ENCODE results near the gene ABTB1.
"Not testable (repeated sequence)": the region's sequence is repeated elsewhere in the genome, so short reads cannot be mapped to it uniquely, and the experiment has no call there.

ABTB1 gene

DNA sequence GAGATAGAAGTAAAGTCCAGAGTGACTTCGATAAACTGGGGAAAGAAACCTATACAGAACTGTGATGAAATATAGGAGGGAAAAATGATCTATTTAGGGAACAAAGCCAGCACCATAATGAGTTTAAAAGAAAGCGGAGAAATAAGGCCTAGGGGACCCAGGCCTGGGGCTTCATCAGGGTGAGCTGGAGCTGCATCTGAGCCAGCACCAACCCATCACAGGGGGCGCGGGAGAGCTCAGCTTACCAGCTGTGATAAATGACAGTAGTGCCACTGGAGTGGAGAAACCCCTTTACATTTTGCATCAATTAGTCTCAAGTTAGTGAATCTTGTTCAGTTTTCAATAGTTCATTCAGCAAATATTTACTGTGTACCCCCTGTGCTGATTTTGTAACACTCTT lies 22.5 kb upstream of the ABTB1 start:
- DNase-seq: no peak

DNA sequence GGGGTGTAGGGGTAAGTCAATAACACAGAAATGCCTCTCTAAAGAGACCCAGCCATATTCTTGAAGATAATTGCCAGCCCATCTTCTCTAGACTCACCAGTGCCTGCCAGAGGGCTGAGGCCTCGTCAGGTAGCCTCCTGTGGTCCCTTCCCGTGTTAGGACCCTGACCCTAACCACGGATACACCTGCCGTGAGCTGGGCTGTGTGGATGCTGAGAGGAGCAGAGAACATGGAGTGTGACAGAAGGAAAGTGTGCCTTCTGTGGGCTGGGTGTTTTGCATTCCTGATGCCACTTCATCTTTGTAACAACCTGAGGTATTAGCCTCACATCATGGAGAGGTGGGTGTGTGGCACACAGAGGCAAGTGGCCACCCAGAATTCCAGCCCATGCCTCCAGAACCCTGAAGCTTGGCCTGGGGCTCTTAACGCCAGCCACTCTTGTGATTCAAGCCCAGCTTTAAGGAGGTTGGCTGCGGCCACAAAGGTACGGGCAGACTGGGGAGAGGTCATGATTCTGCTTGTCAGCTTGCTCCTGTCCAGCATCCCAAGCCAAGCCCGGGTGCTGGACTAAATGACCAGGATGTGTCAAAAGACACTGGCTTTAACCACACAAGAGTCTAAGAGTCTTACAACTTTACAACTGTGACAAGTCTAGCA lies 21.1 kb upstream of the ABTB1 start:
- no peak for DNase-seq

DNA sequence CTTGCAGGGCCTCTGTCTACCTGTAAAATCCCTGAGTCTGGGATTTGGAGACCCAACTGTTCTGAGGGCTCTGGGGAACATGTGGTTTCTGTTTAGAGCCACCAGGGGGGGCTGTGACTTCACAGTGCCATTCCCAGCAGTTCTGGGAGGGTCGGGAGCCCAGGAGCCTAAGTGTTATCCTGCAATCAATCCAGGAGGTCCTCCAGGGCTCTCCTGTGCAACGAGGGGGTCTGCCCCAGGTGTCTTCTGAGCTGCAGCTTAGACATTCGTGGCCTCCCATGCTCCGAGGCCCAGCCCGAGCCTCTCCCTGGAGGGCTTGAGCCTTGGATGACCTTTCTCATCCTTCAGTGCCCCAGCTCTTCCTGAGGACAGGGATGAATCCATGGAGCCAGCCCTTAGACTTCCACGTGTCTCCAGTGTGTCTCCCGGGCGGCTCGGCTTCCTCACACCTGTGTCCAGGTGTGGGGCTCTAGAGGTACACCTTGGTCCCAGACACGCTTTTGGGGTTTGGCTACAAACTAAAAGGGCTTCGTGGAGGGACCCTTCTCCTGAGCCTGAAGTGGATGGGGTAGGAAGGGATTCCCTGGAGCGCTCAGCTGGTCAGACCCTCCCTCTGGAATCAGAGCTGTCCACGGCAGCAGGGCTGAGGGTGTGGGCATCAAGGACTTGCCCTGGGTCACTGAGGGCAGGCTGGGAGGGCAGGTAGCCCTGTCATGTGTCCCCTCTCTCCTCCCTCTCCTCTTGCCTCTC lies 20.3 kb upstream of the ABTB1 start:
- DNase-seq: no peak

DNA sequence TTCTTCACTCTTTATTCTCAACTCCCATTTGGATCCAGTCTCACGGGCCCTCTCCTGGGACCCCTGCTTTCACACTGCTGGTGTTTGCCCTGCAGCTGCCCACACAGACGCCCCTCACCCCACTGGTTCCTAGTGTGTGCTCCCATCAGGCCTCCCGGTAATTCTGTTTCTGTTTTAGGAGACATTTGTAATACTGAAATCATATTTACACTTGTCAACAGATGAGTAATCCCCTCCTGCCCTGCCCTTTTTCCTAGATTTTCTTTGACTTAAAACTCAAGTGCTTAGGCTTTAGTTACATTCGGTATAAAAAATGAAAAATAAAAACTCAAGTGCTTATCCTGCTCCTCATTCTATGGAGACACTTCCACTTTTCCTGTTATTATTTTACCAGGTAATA lies 18.4 kb upstream of the ABTB1 start:
- no peak for DNase-seq

DNA sequence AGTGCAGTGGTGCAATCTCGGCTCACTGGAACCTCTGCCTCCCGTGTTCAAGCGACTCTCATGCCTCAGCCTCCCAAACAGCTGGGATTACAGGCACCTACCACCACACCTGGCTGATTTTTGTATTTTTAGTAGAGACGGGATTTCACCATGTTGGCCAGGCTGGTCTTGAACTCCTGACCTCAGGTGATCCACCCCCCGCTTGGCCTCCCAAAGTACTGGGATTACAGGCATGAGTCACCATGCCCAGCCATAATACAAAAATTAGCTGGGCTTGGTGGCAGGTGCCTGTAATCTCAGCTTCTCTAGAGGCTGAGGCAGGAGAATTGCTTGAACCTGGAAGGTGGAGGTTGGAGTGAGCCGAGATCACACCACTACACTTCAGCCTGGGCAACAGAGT lies 17.8 kb upstream of the ABTB1 start:
- DNase-seq: not testable (repeated sequence)

DNA sequence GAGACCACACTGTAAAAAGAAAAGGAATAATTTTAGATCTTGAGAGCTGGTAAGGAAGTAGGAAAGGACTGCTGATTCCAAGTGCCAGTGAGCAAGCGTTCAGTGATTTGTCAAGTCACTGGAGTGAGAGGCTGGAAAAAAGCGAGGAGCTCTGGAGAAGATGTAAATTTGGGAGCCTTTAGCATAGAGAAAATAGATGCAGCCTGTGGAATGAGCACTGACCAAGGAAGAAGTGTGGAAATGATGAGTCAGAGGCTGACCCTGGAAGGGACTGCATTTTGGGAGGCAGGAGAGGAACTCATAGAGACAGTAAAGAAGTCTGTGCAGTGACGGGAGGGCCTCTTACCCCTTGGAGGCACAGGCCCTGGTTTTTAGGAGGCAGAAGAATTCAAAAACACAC lies 17.1 kb upstream of the ABTB1 start:
- no peak for DNase-seq

DNA sequence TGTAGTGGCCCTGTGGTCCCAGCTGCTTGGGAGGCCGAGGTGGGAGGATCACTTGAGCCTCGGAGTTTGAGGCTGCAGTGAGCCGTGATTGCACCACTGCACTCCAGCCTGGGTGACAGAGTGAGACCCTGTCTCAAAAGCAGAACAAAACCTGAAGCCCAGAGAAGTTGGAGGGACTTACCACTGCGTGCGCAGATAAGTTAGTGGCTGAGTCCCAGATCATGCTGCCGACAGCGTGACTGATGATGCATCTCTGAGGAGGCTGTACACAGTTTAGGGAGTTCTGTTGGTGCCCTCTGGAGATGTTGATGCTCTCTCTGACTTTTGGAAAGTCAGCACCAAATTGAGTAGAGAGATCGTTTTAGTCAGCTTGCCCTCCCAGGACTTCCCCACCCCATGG lies 15.8 kb upstream of the ABTB1 start:
- no peak for DNase-seq

DNA sequence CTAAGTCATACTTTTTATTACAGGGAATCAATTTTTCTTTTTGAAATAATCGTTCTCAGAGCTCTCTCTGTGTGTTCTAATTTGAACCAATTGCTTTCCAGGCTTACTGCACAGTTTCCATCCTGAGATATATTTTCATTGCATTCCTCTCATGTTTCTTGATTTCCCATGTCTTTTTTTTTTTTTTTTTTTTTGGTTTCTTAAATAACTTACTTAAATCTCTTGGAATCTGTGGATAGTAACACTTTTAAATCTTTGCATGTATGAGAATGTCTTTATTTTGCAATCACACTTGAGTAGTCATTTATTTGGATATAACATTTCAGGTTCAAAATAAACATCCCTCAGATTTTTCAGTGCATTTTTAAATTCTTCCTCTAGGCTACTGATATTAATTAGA lies 14.5 kb upstream of the ABTB1 start:
- no peak for DNase-seq

DNA sequence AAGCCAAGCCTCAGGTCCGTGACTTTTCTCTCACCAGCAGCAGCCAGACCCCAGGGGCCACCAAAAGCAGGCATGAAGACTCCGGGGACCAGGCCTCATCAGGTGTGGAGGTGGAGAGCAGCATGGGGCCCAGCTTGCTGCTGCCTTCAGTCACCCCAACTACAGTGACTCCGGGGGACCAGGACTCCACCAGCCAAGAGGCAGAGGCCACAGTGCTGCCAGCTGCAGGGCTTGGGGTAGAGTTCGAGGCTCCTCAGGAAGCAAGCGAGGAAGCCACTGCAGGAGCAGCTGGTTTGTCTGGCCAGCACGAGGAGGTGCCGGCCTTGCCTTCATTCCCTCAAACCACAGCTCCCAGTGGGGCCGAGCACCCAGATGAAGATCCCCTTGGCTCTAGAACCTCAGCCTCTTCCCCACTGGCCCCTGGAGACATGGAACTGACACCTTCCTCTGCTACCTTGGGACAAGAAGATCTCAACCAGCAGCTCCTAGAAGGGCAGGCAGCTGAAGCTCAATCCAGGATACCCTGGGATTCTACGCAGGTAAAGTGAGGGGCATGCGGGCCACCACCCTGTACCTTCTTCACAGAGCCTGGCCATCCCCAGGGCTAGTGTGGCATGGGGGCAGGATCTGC lies 12.0 kb upstream of the ABTB1 start:
- DNase-seq: no peak

DNA sequence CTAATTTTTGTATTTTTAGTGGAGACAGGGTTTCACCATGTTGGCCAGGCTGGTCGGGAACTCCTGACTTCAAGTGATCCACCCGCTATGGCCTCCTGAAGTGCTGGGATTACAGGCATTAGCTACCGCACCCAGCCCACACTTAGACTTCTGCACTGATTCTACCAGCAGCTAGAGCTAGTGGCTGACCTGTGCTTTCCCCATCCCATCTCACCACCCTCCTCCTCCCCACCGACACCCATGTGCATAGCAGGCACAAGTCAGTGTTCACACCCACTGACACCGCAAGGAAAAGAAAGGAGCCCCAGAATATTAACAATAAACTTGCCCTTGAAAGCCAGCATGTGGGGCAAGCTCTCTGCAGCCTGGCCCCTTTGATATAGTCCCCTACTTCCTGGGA lies 11.2 kb upstream of the ABTB1 start:
- DNase-seq: no peak

DNA sequence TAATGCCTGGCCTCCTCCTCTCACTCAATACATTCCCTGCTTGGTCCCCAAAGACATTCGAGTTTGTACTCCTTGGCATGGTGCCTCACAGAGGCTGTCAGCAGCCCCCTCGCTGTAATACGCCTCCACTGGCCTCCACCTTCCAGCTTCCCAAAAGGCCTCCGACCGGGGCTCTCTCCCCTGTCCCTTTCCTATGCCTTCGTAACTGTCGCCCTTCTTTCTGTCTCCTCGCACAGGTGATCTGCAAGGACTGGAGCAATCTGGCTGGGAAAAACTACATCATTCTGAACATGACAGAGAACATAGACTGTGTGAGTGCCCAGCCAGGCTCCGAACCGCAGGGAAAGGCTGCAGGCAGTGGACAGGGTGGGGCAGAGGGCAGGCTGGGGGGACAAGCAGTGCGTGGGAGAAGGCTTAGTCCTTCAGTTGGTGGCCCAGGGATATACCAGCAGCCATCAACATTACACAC lies 10.7 kb upstream of the ABTB1 start:
- DNase-seq: no peak

DNA sequence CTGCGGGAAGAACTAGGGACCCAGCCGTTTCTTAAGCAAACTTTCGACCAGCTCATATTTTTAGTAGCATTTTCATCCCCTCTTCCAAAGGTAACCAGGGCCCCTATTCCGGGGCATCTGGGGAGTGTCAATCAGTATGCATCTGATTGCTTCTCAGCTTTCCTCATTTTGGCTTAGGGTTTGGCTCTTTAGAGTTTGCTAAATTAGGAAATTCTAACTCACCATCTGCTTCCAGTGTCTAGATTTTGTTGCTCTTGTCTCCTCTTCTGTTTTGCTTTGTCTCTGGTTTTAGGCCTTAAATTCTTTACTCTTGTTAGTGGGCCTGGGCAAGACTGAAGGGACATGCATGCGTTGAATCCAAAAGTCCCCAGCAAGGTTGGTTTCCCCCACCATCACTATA lies 9.6 kb upstream of the ABTB1 start:
- DNase-seq: no peak

DNA sequence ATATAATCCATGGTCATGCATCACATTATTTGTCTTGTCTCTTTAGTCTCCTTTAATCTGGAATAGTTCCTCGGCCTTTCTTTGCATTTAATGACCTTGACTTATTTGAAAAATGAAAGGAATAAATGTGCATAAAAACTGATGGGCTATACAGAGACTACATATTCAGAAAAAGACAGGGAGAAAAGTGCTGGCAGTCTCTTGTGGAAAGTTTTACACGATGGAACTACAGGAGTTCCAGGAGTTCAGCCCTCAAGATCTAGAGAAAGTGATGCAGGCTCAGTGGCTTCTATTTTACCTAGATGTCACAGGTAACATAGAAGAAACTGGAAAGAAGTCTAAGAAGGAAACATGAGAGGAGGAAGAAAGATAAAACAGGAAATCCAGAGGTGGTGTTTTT lies 7.6 kb upstream of the ABTB1 start:
- no peak for DNase-seq

DNA sequence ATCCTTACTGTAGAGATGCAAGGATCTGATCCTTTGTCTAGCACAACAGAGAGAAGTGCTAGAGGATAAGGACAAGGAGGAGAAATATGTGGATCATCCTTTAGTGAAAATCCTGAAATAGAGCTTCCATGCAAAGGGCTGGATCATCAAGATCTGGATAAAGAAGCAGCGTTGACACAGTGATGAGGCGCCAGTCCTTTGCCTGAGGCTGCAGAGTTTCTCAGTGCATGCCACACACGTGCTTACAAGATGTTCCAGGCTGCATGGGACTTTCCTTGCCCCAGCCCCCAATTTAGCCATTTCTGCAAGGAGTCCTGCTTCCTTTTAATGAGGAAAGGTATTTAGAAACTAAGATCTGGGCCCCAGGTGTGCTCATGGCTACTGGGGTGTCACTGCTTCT lies 7.2 kb upstream of the ABTB1 start:
- DNase-seq: no peak

DNA sequence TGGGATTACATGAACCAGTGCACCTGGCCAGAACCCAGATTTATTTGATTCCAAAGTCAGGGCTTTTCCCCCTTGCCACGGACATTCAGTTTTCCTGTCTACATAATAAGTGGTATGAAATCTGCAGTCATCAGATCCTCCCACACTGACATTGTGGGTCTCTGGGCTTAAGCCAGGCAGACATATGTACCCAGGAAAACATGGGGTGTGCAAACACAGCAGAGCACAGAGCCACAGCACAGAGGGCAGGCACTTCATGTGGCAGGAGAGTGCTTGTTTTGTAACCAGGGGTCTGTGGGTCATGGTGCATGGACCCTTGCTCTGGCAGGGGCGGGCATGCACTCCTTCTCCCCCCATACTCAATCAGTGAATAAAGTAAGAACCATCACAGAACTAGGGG lies 6.1 kb upstream of the ABTB1 start:
- no peak for DNase-seq

DNA sequence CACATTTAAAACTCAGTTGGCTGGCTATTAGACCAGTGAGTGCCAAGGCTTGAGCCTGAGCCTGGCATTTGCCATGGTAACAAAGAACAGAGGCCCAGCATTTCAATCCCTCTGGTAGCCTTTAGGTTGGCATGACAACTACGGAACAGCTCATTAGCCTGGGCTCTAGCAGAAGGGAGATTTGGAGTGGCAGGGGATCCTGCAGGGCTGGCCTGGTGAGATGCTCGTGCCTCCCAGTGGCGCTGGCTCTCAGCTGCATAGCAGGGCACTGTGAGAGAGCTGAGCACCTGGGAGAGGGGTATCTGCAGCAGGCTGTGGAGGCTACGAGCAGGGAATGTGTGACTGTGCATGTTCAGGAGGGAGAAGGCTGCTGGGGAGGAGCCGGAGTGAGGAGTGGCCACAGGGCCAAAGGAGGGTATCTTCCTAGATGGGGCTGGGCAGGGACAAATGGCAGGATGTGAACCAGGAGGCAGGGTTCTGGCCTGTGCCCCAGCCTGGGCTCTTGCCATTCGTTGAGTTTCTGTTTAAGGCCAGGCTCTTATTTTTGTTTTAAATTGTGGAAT lies 5.6 kb upstream of the ABTB1 start:
- no peak for DNase-seq

DNA sequence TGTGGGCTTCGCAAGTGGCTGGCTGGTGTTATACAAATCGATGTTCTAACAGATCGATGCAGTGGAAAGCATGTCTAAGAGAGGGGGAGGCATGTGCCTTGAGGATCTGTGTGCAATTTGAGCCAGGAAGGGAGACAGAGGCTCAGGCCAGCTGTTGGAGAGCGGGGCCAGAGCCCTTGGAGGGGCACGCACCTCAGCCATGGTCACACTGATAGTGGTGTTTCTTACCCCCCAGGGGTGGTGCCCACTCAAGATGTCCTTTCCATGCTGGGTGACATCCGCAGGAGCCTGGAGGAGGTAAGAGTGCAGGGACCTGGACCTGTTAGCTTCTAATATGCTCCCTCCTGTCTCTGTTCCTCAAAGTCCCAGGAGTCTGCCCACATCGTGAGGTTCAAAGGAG lies 3.8 kb upstream of the ABTB1 start:
- no peak for DNase-seq

DNA sequence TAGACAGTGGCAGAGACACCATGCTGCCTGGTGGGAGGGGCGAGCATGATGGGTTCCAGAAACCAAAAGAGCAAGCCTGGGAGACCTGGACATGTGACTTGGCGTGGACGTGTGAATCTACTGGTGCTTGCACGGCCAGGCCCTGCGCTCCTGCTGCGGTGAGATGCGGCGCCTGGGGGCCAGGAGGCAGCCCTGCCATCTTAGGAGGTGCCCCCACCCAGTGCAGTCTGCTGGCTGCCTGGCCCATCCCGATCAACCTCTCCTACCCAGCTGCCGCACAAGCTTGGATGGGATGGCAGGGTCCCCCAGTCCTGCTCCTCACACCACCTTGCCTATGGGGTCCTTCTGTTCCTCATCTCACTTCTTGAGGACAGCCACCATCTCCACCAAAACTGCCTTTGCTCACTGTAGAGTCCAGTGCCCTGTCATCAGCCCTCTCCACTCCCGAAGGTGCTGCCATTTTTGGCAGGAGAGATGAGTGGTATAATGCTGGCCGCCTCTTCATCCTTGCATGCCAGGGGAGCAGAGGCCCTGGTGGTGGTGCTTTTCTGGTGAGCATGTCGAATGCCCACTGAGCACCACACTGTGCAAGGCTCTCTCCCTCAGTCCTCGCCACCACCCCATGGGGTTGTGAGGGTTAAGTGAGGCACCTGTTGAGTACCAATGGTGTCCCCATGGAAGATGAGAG lies 3.1 kb upstream of the ABTB1 start:
- DNase-seq: no peak

DNA sequence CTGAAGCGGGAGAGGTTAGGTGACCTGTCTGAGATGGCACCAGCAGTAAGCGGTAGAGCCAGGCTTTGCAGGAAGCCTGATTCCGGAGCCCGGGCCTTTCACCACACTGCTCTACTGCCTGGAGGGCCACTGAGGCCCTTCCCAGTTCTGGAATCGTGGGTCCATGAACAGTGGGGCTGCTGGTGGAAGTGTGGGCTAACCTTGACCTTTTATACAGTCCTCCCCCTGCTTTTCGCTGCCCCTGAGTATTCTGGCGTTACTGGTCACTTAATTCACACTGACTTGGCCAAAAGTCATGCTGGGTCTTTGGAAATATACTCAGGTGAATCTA lies 2.6 kb upstream of the ABTB1 start:
- no peak for DNase-seq

DNA sequence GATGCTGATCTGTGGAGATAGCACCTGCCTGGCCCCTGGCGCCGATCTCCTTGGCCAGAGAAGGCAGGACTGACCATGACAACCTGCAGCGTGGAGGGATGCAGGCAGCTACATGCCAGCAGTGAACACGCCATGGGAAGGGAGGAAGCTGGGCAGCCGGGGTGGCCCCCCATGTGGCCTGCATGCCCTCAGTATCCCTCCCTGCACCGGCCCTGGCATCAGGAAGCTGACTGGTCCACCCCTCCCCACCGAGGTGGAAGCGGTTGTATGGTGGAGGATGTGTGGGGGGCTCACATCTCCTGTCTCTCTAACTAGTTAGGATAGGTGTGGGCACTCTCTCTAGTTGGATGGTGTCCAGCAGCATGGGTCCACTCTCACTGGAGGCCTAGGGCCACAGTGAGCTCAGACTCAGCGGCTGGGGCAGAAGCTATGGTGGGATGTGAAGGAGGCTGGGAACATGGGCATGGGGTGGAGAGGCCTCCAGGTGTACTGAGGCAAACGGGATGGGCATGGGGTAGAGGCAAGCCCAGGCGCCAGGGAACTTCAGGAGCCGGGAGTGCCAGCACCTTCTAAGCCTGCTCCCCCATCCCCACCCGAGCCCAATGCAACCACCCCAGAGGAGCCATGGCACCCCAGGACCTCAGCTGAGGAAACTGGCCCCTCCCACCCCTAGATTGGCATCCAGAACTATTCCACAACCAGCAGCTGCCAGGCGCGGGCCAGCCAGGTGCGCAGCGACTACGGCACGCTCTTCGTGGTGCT lies 1.8 kb upstream of the ABTB1 start:
- no peak for DNase-seq

DNA sequence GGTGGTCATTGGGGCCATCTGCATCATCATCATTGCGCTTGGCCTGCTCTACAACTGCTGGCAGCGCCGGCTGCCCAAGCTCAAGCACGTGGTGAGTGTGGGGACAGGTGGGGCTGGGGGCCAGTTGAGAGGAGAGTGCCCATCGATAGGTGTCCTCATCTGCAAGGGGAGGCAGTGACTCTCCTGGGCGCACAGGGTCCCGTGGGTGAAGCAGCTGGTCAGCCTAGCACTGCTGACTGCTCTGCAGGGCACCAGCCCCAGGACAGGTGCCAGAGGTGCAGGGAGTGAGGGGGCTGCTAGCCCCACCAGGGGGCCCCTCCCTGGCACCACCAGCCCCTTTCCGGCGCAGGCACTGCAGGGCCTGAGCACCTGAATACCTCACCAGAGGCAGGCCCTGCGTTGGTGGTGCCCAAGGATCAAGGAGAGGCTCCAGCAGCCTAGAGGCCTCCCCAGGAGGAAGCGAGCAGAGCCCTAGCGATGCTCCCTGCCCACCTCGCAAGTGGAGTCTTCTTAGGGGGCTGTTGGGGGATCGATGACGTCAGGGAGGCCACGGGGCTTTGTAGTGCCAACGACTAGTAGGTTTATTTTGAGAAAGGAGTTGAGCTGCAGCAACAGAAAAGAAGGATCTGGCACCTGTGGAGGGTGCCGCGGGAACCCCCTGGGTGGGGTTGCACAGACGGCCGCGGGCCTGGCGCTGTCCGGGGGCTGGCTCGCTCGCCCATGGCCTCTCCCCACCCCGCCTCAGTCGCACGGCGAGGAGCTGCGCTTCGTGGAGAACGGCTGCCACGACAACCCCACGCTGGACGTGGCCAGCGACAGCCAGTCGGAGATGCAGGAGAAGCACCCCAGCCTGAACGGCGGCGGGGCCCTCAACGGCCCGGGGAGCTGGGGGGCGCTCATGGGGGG lies 976 bp upstream of the ABTB1 start:
- peak; percentile 17 for DNase-seq
